Measurements from ENCODE around the gene NDUFA8.

NDUFA8 gene

GRCh38 chr9:122099271-122099869 is 60.2 kb downstream of the NDUFA8 start:
- no peaks in the 10 kb centered on the region for H3K9me3 ChIP-seq (ENCODE audit: control insufficient read depth, low read length)
- no peaks in the 10 kb centered on the region for H3K36me3 ChIP-seq (ENCODE audit: control insufficient read depth, insufficient read depth, low read length)
- H3K4me3 ChIP-seq (ENCODE audit: extremely low read depth, insufficient read depth, low read length, poor library complexity, severe bottlenecking) = no peak overlapping the region
- WGBS, 2 experiments (ENCODE audit: insufficient coverage in 2 of 2) = 12 to 21% methylated on average over 7 to 10 of the region's 16 CpGs
- no peak overlapping the region for H3K27ac ChIP-seq (ENCODE audit: low read depth, low read length, severe bottlenecking)
- H3K4me1 ChIP-seq (ENCODE audit: control insufficient read depth, insufficient read depth, low read length, poor library complexity, severe bottlenecking) = no peaks in the 10 kb centered on the region

- no peak overlapping the region for H3K4me3 ChIP-seq (ENCODE audit: extremely low read depth, insufficient read depth, low read length, poor library complexity, severe bottlenecking)
- no peaks in the 10 kb centered on the region for H3K9me3 ChIP-seq (ENCODE audit: control insufficient read depth, low read length)
- H3K27ac ChIP-seq (ENCODE audit: low read depth, low read length, severe bottlenecking) = no peak overlapping the region
- 78 to 79% methylated on average over 5 to 6 of the region's 8 CpGs for WGBS, 2 experiments (ENCODE audit: insufficient coverage in 2 of 2)
- no peaks in the 10 kb centered on the region for H3K4me1 ChIP-seq (ENCODE audit: control insufficient read depth, insufficient read depth, low read length, poor library complexity, severe bottlenecking)
- no peaks in the 10 kb centered on the region for H3K36me3 ChIP-seq (ENCODE audit: control insufficient read depth, insufficient read depth, low read length)
These were observed 61.8 kb downstream of the NDUFA8 start for GRCh38 chr9:122097679-122098315.

- Histone ChIP-seq H3K27ac (ENCODE audit: low read depth, low read length, severe bottlenecking) (no peak overlapping the region), H3K4me3 (ENCODE audit: extremely low read depth, insufficient read depth, low read length, poor library complexity, severe bottlenecking) (no peak overlapping the region), H3K36me3 (ENCODE audit: control insufficient read depth, insufficient read depth, low read length) (no peaks in the 10 kb centered on the region), H3K4me1 (ENCODE audit: control insufficient read depth, insufficient read depth, low read length, poor library complexity, severe bottlenecking) (no peaks in the 10 kb centered on the region), H3K9me3 (ENCODE audit: control insufficient read depth, low read length) (no peaks in the 10 kb centered on the region)
- 79 to 82% methylated on average over 3 to 4 of the region's 4 CpGs for WGBS, 2 experiments (ENCODE audit: insufficient coverage in 2 of 2)
These were observed 62.8 kb downstream of the NDUFA8 start for GRCh38 chr9:122096620-122097415.

- Histone ChIP-seq H3K9me3 (ENCODE audit: control insufficient read depth, low read length) (no peaks in the 10 kb centered on the region), H3K27ac (ENCODE audit: low read depth, low read length, severe bottlenecking) (no peak overlapping the region), H3K36me3 (ENCODE audit: control insufficient read depth, insufficient read depth, low read length) (no peaks in the 10 kb centered on the region), H3K4me1 (ENCODE audit: control insufficient read depth, insufficient read depth, low read length, poor library complexity, severe bottlenecking) (no peaks in the 10 kb centered on the region), H3K4me3 (ENCODE audit: extremely low read depth, insufficient read depth, low read length, poor library complexity, severe bottlenecking) (no peak overlapping the region)
- WGBS, 2 experiments (ENCODE audit: insufficient coverage in 2 of 2) = 22 to 30% methylated on average over 12 to 13 of the region's 14 CpGs
These were observed 64.4 kb downstream of the NDUFA8 start for GRCh38 chr9:122095010-122095767.

Data from mesodermal cell (in vitro differentiated cells).